ENCODE measurements around the gene ZMYND19.
"Not testable (repeated sequence)": the region's sequence is repeated elsewhere in the genome, so short reads cannot be mapped to it uniquely, and the experiment has no call there.

Gene ZMYND19

DNA sequence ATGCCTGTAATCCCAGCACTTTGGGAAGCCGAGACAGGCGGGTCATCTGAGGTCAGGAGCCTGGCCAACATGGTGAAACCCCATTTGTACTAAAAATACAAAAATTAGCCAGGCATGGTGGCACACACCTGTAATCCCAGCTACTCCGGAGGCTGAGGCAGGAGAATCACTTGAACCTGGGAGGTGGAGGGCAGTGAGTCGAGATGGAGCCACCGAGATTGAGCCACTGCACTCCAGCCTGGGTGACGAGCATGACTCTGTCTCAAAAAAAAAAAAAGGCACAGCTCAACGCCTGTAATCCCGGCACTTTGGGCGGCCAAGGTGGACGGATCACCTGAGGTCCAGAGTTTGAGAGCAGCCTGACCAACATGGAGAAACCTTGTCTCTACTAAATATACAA, 36.7 kb downstream of the ZMYND19 start:
- not testable (repeated sequence) for DNase-seq

DNA sequence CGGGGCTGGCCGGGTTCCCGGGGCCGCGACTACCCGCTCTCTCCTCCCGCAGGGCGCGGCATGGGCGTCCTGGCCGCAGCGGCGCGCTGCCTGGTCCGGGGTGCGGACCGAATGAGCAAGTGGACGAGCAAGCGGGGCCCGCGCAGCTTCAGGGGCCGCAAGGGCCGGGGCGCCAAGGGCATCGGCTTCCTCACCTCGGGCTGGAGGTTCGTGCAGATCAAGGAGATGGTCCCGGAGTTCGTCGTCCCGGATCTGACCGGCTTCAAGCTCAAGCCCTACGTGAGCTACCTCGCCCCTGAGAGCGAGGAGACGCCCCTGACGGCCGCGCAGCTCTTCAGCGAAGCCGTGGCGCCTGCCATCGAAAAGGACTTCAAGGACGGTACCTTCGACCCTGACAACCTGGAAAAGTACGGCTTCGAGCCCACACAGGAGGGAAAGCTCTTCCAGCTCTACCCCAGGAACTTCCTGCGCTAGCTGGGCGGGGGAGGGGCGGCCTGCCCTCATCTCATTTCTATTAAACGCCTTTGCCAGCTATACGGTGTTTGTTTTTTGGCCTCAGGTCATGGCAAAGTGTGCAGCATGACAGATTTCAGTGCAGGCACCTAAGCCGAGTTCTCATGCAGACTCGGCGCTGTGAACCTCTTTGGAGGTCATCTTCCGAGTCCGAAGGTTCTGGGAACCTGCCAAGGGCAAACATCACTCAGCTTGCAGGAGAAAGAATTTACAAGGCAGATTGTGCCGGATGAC, 38.1 kb downstream of the ZMYND19 start:
- peak; percentile 39 for DNase-seq

DNA sequence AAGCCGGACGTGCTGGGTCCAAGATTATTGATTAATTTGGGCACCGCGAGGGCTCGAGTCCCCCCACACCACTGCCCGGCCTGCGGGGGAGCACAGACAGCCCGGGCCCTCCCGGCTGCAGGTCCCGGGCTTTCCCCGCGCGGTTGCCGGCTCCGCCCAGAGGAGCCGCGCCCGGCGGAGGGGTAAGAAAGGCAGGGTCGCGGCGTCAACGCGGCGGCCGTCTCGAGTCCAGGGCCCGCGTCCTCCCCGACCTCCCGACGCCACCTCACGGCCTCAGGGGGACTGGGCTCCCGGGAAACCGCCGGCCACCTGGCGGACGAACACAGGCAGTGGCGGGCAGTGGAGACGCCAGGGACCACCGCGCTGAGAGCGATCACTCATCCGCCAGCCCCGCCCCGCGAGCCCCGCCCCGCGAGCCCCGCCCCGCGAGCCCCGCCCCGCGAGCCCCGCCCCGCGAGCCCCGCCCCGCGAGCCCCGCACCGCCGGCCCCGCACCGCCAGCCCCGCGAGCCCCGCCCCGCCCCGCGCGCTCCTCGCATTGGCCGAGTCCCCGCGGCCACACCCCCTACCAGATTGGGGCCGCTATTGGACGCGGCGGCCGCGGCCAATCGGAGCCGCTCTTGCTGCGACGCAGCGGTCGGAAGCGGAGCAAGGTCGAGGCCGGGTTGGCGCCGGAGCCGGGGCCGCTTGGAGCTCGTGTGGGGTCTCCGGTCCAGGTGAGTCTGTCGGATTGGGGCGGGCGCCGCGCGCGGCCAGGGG, 38.9 kb downstream of the ZMYND19 start, which contains the start of gene MRPL41:
Gene MRPL41, plus strand, starts transcription at position 616 of the 758 bp plus-strand sequence. CDS start 203 bp downstream, outside the sequence.
- peak; percentile 94 for DNase-seq

- DNase-seq = not testable (repeated sequence)
Observed at GRCh38 chr9:137550958-137551263, 39.4 kb downstream of the ZMYND19 start.

- DNase-seq = peak; percentile 66
Observed at GRCh38 chr9:137550231-137550621, 40.1 kb downstream of the ZMYND19 start, which contains the start of gene PNPLA7. PNPLA7 (minus strand) TSS chr9:137550402; CDS start chr9:137550197, 205 bp downstream.

- DNase-seq = no peak
Observed at GRCh38 chr9:137547687-137548543, 42.4 kb downstream of the ZMYND19 start.

GRCh38 chr9:137545123-137545522, 45.2 kb downstream of the ZMYND19 start:
- no peak for DNase-seq

- DNase-seq = no peak
Observed at GRCh38 chr9:137544176-137544760, 46.0 kb downstream of the ZMYND19 start.

- no peak for DNase-seq
Observed at GRCh38 chr9:137543237-137543963, 46.9 kb downstream of the ZMYND19 start.

- DNase-seq = no peak
Observed at GRCh38 chr9:137542486-137542885, 47.8 kb downstream of the ZMYND19 start.

GRCh38 chr9:137540536-137540935, 49.8 kb downstream of the ZMYND19 start:
- DNase-seq = no peak

DNA sequence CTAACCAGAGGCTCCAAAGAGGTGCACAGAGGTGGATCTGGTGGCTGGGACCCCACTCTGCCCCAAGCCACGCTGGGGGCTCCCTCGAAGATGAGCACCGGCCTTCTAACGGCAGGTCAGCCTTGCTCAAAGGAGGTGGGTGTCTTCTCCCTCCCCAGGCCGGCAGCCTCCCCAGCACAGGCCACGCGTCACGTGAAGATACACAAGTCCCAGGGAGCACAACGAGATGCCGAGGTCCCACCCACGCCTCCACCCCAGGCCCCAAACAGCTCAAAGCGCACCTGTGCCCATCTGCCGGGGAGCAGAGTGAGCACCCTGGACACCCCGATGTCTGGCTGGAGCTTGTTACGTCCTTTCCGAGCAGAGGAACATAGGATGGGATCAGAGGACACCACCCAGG, 52.3 kb downstream of the ZMYND19 start:
- DNase-seq = no peak

- DNase-seq = peak; percentile 18
Observed at GRCh38 chr9:137536594-137537131, 53.6 kb downstream of the ZMYND19 start.

GRCh38 chr9:137535120-137535428, 55.2 kb downstream of the ZMYND19 start:
- DNase-seq = no peak

DNA sequence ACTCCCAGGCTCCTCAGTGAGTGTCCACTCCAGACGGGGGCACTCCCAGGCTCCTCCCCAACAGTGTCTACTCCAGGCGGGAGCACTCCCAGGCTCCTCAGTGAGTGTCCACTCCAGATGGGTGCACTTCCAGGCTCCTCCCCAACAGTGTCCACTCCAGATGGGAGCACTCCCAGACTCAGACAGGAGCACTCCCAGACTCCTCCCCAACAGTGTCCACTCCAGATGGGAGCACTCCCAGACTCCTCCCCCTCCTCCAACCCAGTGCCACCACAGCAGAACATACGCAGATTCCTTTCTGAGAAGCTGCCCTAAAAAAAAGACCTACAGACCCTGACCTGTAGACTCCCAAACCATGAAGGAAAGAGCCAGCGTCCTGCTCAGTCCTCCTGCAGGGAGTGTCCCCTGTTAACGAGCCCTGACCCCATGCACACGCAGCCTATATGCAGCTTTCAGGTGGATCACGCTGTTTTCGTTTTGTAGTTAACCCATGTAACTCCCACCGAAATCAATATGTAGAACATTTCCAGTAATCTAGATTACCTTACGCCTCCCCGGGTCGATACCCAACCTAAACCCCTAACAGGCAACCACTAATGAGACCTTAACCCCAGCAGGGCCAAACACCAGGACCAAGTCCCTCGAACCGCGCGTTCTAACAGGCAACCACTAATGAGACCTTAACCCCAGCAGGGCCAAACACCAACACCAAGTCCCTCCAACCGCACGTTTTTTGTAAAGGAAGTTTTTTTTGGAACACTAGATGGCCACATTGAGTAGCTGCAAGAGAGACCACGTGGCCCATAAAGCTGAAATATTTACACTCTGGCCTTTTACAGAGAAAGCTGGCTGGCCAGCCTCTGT, 55.8 kb downstream of the ZMYND19 start:
- peak; percentile 32 for DNase-seq

DNA sequence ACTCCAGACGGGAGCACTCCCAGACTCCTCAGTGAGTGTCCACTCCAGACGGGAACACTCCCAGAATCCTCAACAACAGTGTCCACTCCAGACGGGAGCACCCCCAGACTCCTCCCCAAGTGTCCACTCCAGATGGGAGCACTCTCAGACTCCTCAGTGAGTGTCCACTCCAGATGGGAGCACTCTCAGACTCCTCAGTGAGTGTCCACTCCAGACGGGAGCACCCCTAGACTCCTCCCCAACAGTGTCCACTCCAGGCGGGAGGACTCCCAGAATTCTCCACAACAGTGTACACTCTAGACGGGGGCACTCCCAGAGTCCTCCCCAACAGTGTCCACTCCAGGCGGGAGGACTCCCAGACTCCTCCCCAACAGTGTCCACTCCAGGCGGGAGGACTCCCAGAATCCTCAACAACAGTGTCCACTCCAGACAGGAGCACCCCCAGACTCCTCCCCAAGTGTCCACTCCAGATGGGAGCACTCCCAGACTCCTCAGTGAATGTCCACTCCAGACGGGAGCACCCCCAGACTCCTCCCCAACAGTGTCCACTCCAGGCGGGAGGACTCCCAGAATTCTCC, 57.3 kb downstream of the ZMYND19 start:
- DNase-seq = not testable (repeated sequence)

All from stimulated activated CD4-positive, alpha-beta T cell treated with anti-CD3 and anti-CD28 coated beads, Interleukin-15, amount 100 ng/mL, for 24 hours (primary cell).